GM12878 (cell line): ENCODE data around the gene TKTL1. TPM values are rescaled to one million over a fixed set of nuclear protein-coding genes. Genes with fewer than 3 reads are reported as not detected.

ENCODE experiments used
- BCL11A ChIP-seq: IDR thresholded peaks from 2 replicates; pipeline ENCODE4 v1.6.1; 2011; ENCODE audit warnings: low read depth, low read length
- CBX3 ChIP-seq: fragments of 200-600 bp; sonication (generic); IDR thresholded peaks from 2 replicates; pipeline ENCODE4 v1.6.1; 2016; ENCODE audit warnings: low read depth, borderline replicate concordance
- CEBPB ChIP-seq, 2 experiments: fragments of 150-350 bp in 1 of 2; IDR thresholded peaks; 2 replicates each; pipeline ENCODE4 v1.6.1; 2012 to 2014; ENCODE audit warnings: low read depth in 2 of 2, low read length in 2 of 2, borderline replicate concordance in 1 of 2, inconsistent platforms in 1 of 2
- CTCF ChIP-seq, 3 experiments: IDR thresholded peaks in 2 of 3; conservative IDR thresholded peaks in 1 of 3; 2 replicates each; pipeline ENCODE4 v1.5.1; 2011; ENCODE audit warnings: low read depth in 3 of 3, low read length in 3 of 3, mild to moderate bottlenecking in 3 of 3, control low read depth in 2 of 3, moderate library complexity in 2 of 3, inconsistent platforms in 1 of 3, mixed read lengths in 1 of 3; ENCODE audit not compliant: control insufficient read depth in 2 of 3, insufficient read depth in 1 of 3; ENCODE audit errors: extremely low read depth in 1 of 3
- DPF2 ChIP-seq: fragments of 450-650 bp; IDR thresholded peaks from 2 replicates; pipeline ENCODE4 v1.6.1; 2017; ENCODE audit warnings: mild to moderate bottlenecking
- E4F1 ChIP-seq: fragments of 450-650 bp; IDR thresholded peaks from 2 replicates; pipeline ENCODE4 v1.6.1; 2018; ENCODE audit warnings: borderline replicate concordance, mild to moderate bottlenecking; ENCODE audit not compliant: partially characterized antibody
- EED ChIP-seq: sonication (generic); IDR thresholded peaks from 2 replicates; pipeline ENCODE4 v1.6.1; 2016; ENCODE audit warnings: antibody characterized with exemption, low read depth
- EGR1 ChIP-seq, 2 experiments: IDR thresholded peaks; 1 replicate in 1 of 2; 2 replicates in 1 of 2; pipeline ENCODE4 v1.6.1; 2011 to 2012; ENCODE audit warnings: low read depth in 2 of 2, low read length in 2 of 2, borderline replicate concordance in 1 of 2, mild to moderate bottlenecking in 1 of 2, moderate library complexity in 1 of 2
- FOXK2 ChIP-seq: fragments of 450-650 bp; IDR thresholded peaks from 2 replicates; pipeline ENCODE4 v1.6.1; 2017; ENCODE audit warnings: mild to moderate bottlenecking, moderate library complexity
- HCFC1 ChIP-seq: fragments of 150-350 bp; IDR thresholded peaks from 2 replicates; pipeline ENCODE4 v1.6.1; 2014; ENCODE audit warnings: low read length
- IKZF1 ChIP-seq: fragments of 450-650 bp; conservative IDR thresholded peaks from 2 replicates; pipeline ENCODE4 v1.6.1; 2017; ENCODE audit warnings: antibody characterized with exemption, mild to moderate bottlenecking
- IKZF2 ChIP-seq, 2 experiments: fragments of 450-650 bp; IDR thresholded peaks; 2 replicates each; pipeline ENCODE4 v1.6.1; 2017; ENCODE audit warnings: mild to moderate bottlenecking in 2 of 2, moderate library complexity in 2 of 2
- NR2F1 ChIP-seq: fragments of 450-650 bp; conservative IDR thresholded peaks from 2 replicates; pipeline ENCODE4 v1.6.1; 2017; ENCODE audit warnings: mild to moderate bottlenecking
- POLR2AphosphoS2 ChIP-seq: IDR thresholded peaks from 2 replicates; pipeline ENCODE4 v1.6.1; 2011; ENCODE audit warnings: low read depth, mild to moderate bottlenecking, low read length, improper control_type of control experiment, moderate library complexity
- SMARCA5 ChIP-seq: fragments of 450-650 bp; IDR thresholded peaks from 2 replicates; pipeline ENCODE4 v1.6.1; 2017; ENCODE audit warnings: mild to moderate bottlenecking
- TCF12 ChIP-seq: IDR thresholded peaks from 2 replicates; pipeline ENCODE4 v1.6.1; 2011; ENCODE audit warnings: low read depth, mild to moderate bottlenecking, low read length
- USF1 ChIP-seq: IDR thresholded peaks from 2 replicates; pipeline ENCODE4 v1.6.1; 2011; ENCODE audit warnings: borderline replicate concordance, low read depth, mild to moderate bottlenecking, moderate library complexity, mixed read lengths, low read length; ENCODE audit not compliant: insufficient read depth; ENCODE audit errors: extremely low read length
- ZBED1 ChIP-seq: IDR thresholded peaks from 2 replicates; pipeline ENCODE4 v1.6.1; 2016; ENCODE audit warnings: borderline replicate concordance
- ZNF217 ChIP-seq: fragments of 450-650 bp; IDR thresholded peaks from 2 replicates; pipeline ENCODE4 v1.6.1; 2017; ENCODE audit warnings: antibody characterized with exemption, mild to moderate bottlenecking
- ZNF384 ChIP-seq: IDR thresholded peaks from 2 replicates; pipeline ENCODE4 v1.6.1; 2012; ENCODE audit warnings: low read depth, mild to moderate bottlenecking, low read length, improper control_type of control experiment, borderline replicate concordance
- polyA plus RNA-seq, 11 experiments: library from polyadenylated mRNA; depleted of rRNA in 4 of 11; unstranded in 6 of 11; stranded (reverse) in 5 of 11; fragments of >200 nt; fragmentation: Nextera tagmentation in 4 of 11; fragmentation: Illumina TruSeq in 1 of 11; extraction: Ambion mirVana in 4 of 11; extraction: Trizol in 1 of 11; gene quantifications; 1 replicate in 1 of 11; 2 replicates in 10 of 11; pipeline versions ENCODE4 v1.2.1 to v1.2.3, GENCODE V29; 2011 to 2016; ENCODE audit warnings: inconsistent platforms in 2 of 11, missing spikeins in 2 of 11, low read depth in 1 of 11
- total RNA-seq, 4 experiments: library from RNA; depleted of rRNA in 3 of 4; stranded (reverse); fragments of >200 nt in 3 of 4; fragmentation: Illumina TruSeq in 1 of 4; extraction: Trizol in 1 of 4; gene quantifications; 2 replicates each; pipeline versions ENCODE4 v1.2.1 to v1.2.3, GENCODE V29; 2013 to 2021
- TF ChIP-seq, protein P1 (sequence below): IDR thresholded peaks from 2 replicates; pipeline ENCODE4 v1.6.1; 2012; ENCODE audit warnings: low read depth, low read length, improper control_type of control experiment
- TF ChIP-seq, protein P2 (sequence below): IDR thresholded peaks from 2 replicates; pipeline ENCODE4 v1.6.1; 2012; ENCODE audit warnings: low read length, inconsistent platforms

The TKTL1 gene
- total and polyA plus RNA-seq, 10 of the 15 experiments (the other 5 are each of a cell fraction or from before 2014, with no cell fraction given) = 0.01 to 0.07 TPM; not detected in 8

DNA sequence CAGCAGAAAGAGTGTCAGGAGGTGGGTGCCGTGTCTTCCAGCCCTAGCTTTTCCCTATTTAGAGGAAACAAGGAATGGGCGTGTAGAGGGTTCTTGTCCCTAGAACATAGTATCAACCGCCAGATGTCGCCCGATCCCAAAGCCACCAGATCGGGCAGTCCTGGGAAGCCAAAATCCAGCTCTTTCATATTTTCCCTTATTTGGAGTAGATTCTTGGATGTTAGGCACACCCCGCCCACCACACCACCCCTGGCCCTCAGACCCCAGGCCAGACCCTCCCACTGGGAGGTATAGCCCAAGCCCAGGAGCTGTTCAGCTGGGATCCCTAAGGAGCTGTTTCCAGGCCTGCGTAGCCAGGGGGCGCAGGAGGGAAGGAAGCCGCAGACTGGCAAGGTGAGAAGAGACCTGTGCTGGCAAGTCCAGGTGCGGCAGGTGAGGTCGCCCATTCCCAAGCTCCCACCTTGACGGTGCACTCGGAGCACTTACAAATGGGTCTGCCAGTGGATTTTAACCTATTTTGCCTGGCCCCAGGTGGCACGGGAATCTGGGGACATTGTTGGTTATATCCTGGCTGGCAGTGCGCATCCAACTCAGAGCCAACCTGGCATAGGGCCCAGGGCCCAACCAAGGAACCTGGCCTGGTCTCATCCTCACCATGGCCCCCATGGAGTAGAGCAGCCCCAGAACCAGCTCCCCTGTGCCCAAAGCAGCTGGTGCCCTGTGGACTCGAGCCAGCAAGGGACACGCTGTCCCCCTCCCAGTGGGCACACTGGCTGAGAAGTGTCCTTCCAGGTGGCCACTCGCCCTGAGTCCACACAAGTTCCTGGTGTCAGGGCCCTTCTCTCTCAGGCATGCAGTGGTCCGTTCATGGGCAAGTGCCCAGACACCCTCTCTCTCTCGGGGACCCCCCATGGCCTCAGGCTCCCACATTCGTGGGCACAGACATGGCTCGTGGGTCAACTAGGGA is 78.0 kb downstream of the TKTL1 start (continued):
- TF ChIP-seq USF1 (no peak), ZNF384 (no peak), IKZF1 (peak; percentile 77), SMARCA5 (no peak), BCL11A (no peak), TCF12 (no peak), FOXK2 (no peak), CBX3 (no peak), EGR1 (IDR thresholded peaks at IDR 0.05; ENCODE audit: borderline replicate concordance in 1 of 2, low read depth in 2 of 2, low read length in 2 of 2) (no peak), IKZF2 (IDR thresholded peaks at IDR 0.05) (peak; percentile 64 to 79; a peak in 3 of 4 replicates), EED (peak; percentile 49), ZNF217 (no peak), CTCF (IDR thresholded peaks at IDR 0.05 in 2 of 3, conservative IDR thresholded peaks at IDR 0.05 in 1 of 3; ENCODE audit: control insufficient read depth in 2 of 3, extremely low read depth in 1 of 3, insufficient read depth in 1 of 3, low read depth in 3 of 3, low read length in 3 of 3) (peak; percentile 33 to 42 (median 38)), E4F1 (no peak), NR2F1 (no peak), HCFC1 (no peak), ZBED1 (no peak), DPF2 (no peak), POLR2AphosphoS2 (no peak), CEBPB (IDR thresholded peaks at IDR 0.05; ENCODE audit: borderline replicate concordance in 1 of 2, low read depth in 2 of 2, low read length in 2 of 2) (no peak)
- TF ChIP-seq, protein P1, sequence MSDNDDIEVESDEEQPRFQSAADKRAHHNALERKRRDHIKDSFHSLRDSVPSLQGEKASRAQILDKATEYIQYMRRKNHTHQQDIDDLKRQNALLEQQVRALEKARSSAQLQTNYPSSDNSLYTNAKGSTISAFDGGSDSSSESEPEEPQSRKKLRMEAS = no peak
- TF ChIP-seq, protein P2, sequence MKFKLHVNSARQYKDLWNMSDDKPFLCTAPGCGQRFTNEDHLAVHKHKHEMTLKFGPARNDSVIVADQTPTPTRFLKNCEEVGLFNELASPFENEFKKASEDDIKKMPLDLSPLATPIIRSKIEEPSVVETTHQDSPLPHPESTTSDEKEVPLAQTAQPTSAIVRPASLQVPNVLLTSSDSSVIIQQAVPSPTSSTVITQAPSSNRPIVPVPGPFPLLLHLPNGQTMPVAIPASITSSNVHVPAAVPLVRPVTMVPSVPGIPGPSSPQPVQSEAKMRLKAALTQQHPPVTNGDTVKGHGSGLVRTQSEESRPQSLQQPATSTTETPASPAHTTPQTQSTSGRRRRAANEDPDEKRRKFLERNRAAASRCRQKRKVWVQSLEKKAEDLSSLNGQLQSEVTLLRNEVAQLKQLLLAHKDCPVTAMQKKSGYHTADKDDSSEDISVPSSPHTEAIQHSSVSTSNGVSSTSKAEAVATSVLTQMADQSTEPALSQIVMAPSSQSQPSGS = no peak
